NCI-H1092 (cell line): Measurements from ENCODE around the gene FHDC1.
"Not testable (repeated sequence)": the region's sequence is repeated elsewhere in the genome, so short reads cannot be mapped to it uniquely, and the experiment has no call there.

Source experiments
- DNase-seq: peaks from one replicate; lab custom pipeline; 2025; lab: John Stamatoyannopoulos, UW

Gene FHDC1, protein sequence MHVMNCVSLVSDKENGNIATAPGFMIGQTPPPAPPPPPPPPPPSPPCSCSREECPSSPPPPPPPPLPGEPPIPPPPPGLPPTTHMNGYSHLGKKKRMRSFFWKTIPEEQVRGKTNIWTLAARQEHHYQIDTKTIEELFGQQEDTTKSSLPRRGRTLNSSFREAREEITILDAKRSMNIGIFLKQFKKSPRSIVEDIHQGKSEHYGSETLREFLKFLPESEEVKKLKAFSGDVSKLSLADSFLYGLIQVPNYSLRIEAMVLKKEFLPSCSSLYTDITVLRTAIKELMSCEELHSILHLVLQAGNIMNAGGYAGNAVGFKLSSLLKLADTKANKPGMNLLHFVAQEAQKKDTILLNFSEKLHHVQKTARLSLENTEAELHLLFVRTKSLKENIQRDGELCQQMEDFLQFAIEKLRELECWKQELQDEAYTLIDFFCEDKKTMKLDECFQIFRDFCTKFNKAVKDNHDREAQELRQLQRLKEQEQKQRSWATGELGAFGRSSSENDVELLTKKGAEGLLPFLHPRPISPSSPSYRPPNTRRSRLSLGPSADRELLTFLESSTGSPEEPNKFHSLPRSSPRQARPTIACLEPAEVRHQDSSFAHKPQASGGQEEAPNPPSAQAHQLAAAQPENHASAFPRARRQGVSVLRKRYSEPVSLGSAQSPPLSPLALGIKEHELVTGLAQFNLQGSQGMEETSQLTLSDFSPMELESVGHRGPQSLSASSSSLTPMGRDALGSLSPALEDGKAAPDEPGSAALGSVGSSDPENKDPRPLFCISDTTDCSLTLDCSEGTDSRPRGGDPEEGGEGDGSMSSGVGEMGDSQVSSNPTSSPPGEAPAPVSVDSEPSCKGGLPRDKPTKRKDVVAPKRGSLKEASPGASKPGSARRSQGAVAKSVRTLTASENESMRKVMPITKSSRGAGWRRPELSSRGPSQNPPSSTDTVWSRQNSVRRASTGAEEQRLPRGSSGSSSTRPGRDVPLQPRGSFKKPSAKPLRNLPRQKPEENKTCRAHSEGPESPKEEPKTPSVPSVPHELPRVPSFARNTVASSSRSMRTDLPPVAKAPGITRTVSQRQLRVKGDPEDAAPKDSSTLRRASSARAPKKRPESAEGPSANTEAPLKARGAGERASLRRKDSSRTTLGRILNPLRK

GRCh38 chr4:152935631-152936445, at the start of gene FHDC1:
TSS of gene FHDC1 (plus strand) at chr4:152936323. CDS start at chr4:152943058, 6,735 bp downstream.
- peak; percentile 42 for DNase-seq

DNA sequence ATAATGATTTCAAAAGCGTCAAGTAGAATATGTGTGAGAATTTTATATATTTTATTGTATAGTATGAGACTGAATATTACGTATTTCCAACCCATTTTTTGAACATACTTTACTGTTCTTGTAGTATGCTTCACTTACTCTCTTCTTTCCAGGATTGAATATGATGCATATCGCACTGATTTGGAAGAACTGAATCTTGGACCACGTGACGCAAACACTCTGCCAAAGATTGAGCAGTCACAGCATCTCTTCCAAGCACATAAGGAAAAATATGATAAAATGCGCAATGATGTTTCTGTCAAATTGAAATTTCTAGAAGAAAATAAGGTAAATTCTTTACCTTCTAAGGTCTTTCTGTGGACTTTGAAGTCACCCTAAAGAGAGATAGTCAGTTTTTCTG, 48.1 kb upstream of the FHDC1 start:
- DNase-seq: no peak

DNA sequence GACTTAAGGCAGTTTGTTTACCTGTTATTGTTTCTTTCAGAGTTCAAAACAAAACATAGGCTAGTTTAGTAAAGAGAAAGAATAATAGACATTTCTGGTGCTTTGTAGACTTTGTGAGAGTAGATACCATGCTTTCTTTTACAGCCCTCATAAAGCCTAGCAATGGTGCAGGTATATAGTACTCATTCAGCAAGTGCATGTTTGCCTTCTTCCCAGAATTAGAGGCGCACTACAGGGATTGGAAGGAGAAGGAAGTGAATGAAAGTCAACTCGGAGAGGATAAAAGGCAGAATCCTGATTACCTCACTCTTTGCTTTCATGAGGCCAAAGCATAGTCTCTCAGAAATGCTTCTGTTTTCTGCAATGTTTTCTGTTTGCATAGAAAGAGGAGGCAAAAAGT, 43.1 kb upstream of the FHDC1 start:
- DNase-seq: no peak

DNA sequence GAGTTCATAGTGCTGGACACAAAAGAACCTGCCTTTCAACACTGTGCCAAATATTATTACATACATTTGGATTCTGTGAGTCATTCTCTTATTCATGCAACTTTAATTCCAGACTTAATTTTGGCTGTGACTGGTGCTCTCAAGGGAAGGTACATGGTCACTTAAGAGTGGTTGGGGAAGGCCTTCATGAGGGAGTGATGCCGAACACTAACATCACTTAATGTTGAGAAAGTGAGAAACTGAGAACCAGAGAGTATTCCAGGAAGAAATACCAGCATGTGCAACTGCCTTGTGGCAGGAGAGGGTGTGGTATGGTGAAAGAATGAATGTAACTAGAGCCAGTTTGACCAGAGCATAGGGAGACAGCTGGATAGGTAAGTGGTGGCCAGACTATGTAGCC, 41.5 kb upstream of the FHDC1 start:
- no peak for DNase-seq

DNA sequence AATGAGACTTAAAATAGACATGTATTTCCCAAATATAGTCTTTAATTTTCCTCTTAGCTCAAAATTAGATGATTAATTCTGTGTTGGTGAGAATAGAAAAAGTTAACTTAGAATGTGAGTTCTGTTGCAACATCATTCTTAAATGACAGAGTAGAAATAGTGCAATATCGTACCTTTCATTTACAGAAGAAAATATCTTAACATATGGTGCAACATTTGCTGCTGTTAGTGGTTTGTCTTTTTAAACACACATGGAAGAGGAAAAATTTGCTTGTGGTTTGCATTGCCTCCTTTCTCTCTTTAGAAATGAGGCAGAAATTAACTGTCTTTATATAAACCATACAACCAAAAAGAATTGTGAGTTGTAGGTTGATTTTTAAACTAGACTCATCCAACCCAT, 39.3 kb upstream of the FHDC1 start:
- no peak for DNase-seq

GRCh38 chr4:152898133-152898532, 38.0 kb upstream of the FHDC1 start:
- DNase-seq: not testable (repeated sequence)

- DNase-seq: no peak
Measured at GRCh38 chr4:152898606-152899005, 37.5 kb upstream of the FHDC1 start.

- DNase-seq: no peak
Measured at GRCh38 chr4:152900395-152900794, 35.7 kb upstream of the FHDC1 start.

DNA sequence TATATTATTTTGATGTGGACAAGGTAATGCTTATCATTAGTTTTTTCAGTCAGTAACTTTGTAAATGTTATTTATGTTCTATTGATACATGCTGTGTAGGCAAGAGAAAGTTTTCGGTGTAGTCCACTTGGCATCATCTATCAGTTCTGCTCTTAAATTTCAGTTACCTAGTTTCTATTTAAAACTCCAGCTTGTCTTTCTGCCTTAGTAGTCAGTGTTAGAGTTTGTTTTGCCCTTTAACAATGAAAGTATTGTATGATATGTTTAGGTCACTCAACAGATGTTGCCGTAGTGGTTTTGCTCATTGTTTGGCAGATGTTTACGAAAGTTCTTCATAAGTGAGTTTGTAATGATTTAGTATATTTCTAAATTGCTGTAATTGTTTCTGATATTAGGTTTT, 34.9 kb upstream of the FHDC1 start:
- DNase-seq: no peak

DNA sequence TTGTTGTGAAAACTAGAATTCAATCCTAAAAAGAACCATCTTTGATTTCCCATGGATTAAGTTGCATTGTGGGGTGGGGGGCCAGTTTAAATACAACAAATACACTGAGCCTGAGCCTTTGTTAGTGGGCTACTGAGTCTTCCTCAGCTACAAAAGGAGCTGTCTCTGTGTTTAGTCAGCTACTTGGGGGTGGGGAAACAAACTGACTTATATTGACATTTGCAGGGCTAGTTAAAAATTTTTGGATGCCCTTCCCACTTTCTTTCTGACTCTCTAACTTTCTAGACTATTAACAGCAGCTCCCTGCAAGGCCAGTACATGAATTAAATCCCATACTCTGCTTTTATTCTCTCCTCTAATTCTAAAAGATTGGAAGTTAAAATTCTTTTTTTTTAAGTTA, 32.5 kb upstream of the FHDC1 start:
- no peak for DNase-seq

DNA sequence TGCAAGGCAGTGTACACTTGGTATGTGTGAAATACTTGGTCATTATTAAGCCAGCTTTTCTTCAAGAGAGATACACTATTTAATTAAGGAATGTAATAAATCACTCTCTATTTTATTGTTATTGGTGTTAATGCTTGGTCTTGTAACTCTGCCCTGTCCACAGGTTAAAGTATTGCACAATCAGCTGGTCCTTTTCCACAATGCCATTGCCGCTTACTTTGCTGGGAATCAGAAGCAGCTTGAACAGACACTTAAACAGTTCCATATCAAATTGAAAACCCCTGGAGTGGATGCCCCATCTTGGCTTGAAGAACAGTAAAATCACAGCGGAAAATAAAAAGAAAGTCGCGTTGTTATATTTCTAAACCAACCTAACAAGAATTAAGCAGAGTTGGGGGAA, 26.2 kb upstream of the FHDC1 start:
- DNase-seq: no peak

DNA sequence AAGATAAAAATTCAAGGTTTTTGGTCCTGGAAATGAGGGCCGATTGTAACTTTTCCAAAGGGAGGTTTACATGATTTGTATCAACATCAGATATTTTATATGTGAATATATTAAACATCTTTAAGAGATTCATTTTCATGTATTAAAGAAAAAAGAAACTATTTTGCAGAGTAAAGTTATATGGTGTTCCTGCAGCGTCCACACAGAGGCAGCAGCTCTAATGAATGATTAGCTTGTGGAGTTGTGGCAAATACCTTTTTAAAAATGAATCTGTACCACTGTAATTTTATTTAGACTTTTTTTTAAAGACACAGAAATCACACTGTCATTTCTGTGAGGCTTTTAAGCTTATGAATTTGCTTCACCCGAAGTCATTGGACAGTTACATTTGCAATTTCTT, 25.6 kb upstream of the FHDC1 start:
- no peak for DNase-seq

- no peak for DNase-seq
Measured at GRCh38 chr4:152917543-152918395, 18.4 kb upstream of the FHDC1 start.

- no peak for DNase-seq
Measured at GRCh38 chr4:152919826-152920225, 16.3 kb upstream of the FHDC1 start.

- no peak for DNase-seq
Measured at GRCh38 chr4:152920768-152921167, 15.4 kb upstream of the FHDC1 start.

DNA sequence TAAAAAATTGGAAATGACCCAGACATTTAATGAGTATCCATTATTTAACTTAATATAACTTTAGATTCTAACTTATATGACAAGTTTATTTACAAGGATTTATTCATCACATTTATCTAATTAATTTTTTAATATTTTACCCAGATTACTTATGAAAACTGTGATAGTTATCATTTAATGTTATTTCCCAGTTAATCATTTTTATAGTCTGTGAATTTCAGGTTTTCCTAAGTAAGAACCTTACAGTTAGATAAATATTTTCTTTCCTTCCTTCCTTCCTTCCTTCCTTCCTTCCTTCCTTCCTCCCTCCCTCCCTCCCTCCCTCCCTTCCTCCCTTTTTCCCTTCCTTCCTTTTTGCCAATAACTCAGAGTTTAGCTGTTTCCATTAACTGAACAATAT, 14.8 kb upstream of the FHDC1 start:
- no peak for DNase-seq

- DNase-seq: no peak
Measured at GRCh38 chr4:152925851-152926250, 10.3 kb upstream of the FHDC1 start.

DNA sequence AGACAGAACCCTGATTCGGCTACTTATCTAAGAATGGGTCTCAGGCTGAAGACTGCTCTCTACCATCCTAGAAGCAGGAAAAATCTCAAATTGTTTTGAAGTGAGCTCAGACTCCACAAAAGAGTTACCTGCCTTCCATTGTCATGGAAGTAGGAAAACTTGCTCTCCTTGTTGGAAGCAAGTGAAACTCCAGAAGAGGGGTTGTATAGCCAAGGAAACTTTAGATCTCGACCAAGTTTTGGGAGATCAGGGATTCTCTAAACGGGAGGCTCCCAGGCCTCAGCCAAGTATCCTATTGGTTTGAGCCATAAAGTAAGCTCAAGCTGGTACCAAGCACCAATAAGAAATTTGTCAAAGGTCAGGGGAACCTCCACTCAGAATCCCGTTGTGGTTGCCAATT, 9.2 kb upstream of the FHDC1 start:
- DNase-seq: no peak

- no peak for DNase-seq
Measured at GRCh38 chr4:152927737-152928136, 8.4 kb upstream of the FHDC1 start.

- no peak for DNase-seq
Measured at GRCh38 chr4:152928286-152928685, 7.8 kb upstream of the FHDC1 start.

GRCh38 chr4:152929888-152930287, 6.2 kb upstream of the FHDC1 start:
- no peak for DNase-seq
